ENCODE results near the gene DHX15.

DHX15 gene

DNA sequence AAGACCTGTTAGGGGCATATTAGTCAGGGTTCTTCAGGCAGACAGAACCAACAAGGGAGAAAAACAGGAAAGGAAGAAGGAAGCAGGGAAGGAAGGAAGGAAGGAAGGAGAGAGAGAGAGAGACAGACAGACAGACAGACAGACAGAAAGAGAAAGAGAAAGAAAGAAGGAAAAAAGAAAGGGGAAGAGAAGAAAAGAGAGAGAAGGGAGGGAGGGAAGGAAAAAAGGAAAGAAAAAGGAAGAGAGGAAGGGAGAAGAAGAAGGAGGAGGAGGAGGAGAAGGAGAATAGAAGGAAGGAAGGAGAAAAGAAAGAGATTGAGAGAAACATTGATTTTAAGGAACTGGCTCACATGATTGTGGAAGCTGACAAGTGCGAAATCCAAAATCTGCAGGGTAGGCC lies 89.0 kb downstream of the DHX15 start:
- DNase-seq (ENCODE audit: insufficient read length, low spot score) = no peak
- FAIRE-seq = no peak

DNA sequence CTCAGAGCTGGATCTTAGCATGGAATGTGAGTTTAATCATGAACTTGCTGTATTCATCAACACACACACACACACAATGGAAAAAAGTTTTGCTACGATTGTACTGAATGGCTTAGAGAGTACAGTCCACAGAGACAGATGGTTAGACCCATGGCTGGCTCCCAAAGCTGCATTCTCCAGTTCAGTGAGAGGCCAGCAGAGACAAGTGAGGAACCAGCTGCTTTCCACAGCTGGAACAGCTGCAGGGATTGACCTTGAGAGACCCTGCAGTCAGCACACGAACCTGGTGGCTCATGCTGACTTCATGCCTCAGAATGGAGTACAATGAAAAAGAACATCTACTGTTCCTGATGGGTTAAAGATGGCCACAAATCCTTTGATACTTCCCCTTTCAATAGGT lies 94.5 kb downstream of the DHX15 start:
- DNase-seq (ENCODE audit: insufficient read length, low spot score) (no peak), FAIRE-seq (no peak)

DNA sequence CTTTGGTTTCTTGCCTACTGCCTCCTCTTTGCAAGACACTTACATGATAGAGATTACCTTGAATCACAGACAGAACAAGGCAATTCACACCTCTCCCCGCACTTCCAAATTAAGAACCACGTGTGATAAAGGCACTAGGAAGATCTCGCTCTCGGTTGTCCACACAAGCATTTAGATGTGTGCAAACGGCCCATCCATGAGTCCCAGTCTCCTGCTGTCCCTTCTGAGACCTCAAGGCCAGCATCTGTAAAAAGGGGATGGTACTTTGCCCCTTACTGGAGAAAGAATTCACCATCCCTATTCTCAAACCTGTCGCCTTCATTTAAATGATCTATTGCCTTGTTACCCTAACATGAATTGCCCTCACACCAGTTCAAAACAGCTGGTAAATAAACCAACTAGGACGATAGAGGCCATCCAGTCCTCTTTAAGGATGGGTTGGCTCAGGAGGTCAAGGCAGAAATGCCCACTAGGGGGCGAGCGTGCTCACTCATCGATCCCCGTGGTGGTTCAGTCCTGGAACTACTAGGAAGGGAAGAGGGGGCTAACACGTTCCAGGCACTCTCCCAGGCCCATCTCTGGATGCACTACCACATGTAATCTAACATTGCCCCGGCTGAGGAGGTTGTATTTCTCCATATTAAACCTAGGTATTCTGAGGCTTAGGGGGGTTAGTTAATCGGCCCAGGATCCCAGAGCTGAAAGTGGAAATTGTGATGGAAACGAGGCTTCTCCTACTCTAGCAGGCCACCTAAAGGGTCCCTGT lies 95.8 kb downstream of the DHX15 start:
- peak; percentile 70 for DNase-seq (ENCODE audit: insufficient read length, low spot score)
- peak; percentile 76 for FAIRE-seq

DNA sequence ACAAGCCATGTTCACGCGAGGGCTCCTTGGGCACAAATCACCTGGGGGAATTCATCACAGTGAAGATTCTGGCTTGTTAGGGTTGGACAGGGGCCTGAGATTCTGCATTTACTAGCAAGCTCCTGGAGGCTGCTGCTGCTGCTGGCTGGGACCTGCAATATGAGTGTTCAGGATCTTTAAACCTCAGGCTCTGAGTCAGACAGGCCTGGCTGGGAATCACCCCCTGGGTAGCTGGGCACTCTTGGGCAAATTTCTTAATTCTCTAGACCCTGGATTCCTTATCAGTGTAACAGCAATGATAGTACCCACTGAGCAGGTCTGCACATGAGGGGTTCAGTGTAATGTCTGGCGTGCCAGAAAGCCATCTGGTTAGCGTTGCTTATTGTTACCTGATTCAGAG lies 101.5 kb downstream of the DHX15 start:
- no peak for DNase-seq (ENCODE audit: insufficient read length, low spot score)
- no peak for FAIRE-seq

DNA sequence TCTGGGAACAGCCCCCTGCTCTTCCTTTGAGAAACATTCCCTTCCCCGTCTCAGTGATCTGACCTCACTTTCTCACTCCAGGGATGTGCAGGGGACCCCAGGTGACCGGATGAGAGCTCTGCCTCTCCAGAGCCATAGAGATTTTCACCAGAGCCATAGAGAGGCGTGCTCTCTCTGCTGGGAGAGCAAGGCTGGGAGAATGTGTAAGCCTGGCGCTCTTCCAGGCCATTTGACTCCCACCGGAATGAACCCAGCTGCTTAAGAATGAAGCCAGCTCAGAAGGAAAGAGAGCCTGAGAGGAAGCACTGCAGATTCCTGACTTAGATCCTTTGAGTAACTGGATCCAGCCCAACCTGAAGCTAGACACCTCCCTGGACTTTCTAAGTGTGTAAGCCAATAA lies 106.4 kb downstream of the DHX15 start:
- DNase-seq (ENCODE audit: insufficient read length, low spot score) (no peak), FAIRE-seq (no peak)
